Astrocyte of the cerebellum (primary cell): ENCODE measurements around the gene TSC1.

ENCODE experiments used
- DNase-seq: peaks from one replicate; pipeline ENCODE4 v3.0.0-alpha.2; 2011; ENCODE audit warnings: low read depth
- H3K4me3 ChIP-seq: 2 replicates; pipeline ENCODE4 v1.5.1; 2011; ENCODE audit warnings: mild to moderate bottlenecking, low read depth, low read length, moderate library complexity
- CTCF ChIP-seq: IDR thresholded peaks from 2 replicates; pipeline ENCODE4 v1.5.1; 2012; ENCODE audit warnings: low read length, low read depth, moderate library complexity, mild to moderate bottlenecking; ENCODE audit errors: missing control alignments
- in situ Hi-C: cut with HindIII; loops from 2 replicates; pipeline ENCODE4 v1.10.0; 2017; ENCODE audit warnings: low sequenced_read_pairs

The TSC1 gene

GRCh38 chr9:132923346-132923902 is 21.0 kb downstream of the TSC1 start:
- no peak for DNase-seq
- no peak overlapping the region for H3K4me3 ChIP-seq
- in situ Hi-C loops: no loop called here
- no peak for TF ChIP-seq CTCF

- H3K4me3 ChIP-seq: no peak overlapping the region
- TF ChIP-seq CTCF: no peak
- in situ Hi-C loops: no loop called here
- no peak for DNase-seq
Observed at GRCh38 chr9:132919614-132920268, 24.7 kb downstream of the TSC1 start.

- no peak overlapping the region for H3K4me3 ChIP-seq
- TF ChIP-seq CTCF: no peak
- in situ Hi-C loops: no loop called here
- DNase-seq: no peak
Observed at GRCh38 chr9:132914924-132915323, 29.5 kb downstream of the TSC1 start.

- no peak for TF ChIP-seq CTCF
- no peak for DNase-seq
- no peak overlapping the region for H3K4me3 ChIP-seq
- in situ Hi-C loops: no loop called here
Observed at GRCh38 chr9:132912131-132912530, 32.3 kb downstream of the TSC1 start.

- no peak overlapping the region for H3K4me3 ChIP-seq
- DNase-seq: no peak
- TF ChIP-seq CTCF: no peak
- in situ Hi-C loops: no loop called here
Observed at GRCh38 chr9:132910376-132910775, 34.0 kb downstream of the TSC1 start.

GRCh38 chr9:132909311-132909710 is 35.1 kb downstream of the TSC1 start:
- in situ Hi-C loops: no loop called here
- no peak for DNase-seq
- H3K4me3 ChIP-seq: no peak overlapping the region
- no peak for TF ChIP-seq CTCF

- no peak for TF ChIP-seq CTCF
- in situ Hi-C loops: no loop called here
- DNase-seq: no peak
- no peak overlapping the region for H3K4me3 ChIP-seq
Observed at GRCh38 chr9:132908635-132909034, 35.8 kb downstream of the TSC1 start.
